ENCODE data around the gene VARS2.

Gene VARS2

GRCh38 chr6:30883685-30884520 is 30.1 kb upstream of the VARS2 start, which contains the start of gene DDR1:
TSS of gene DDR1 (plus strand) at chr6:30884519. CDS start at chr6:30888730, 4,211 bp downstream.
- peak in 54 of 58 donors; percentile 2 to 90 (median 78) for DNase-seq

GRCh38 chr6:30884521-30885480 is 29.2 kb upstream of the VARS2 start:
- DNase-seq: peak in 51 of 58 donors; percentile 3 to 81 (median 57)

- DNase-seq: peak in 24 of 58 donors; percentile 9 to 74 (median 46)
Measured at GRCh38 chr6:30885481-30885998, 28.5 kb upstream of the VARS2 start.

GRCh38 chr6:30885999-30886896 is 27.8 kb upstream of the VARS2 start:
- peak in 50 of 58 donors; percentile 16 to 88 (median 57) for DNase-seq

GRCh38 chr6:30886897-30887255 is 27.2 kb upstream of the VARS2 start:
- DNase-seq: no peak

- DNase-seq: peak in 15 of 58 donors; percentile 13 to 72 (median 35)
Measured at GRCh38 chr6:30887901-30888815, 25.9 kb upstream of the VARS2 start.

GRCh38 chr6:30888816-30889495 is 25.1 kb upstream of the VARS2 start:
- peak in 3 of 58 donors; percentile 10 to 50 (median 48) for DNase-seq

- no peak for DNase-seq
Measured at GRCh38 chr6:30889496-30889885, 24.5 kb upstream of the VARS2 start.

- DNase-seq: peak in 52 of 58 donors; percentile 22 to 91 (median 67)
Measured at GRCh38 chr6:30889921-30890645, 24.0 kb upstream of the VARS2 start.

GRCh38 chr6:30890646-30891449 is 23.2 kb upstream of the VARS2 start:
- peak in 1 of 58 donors; percentile 40 for DNase-seq

- no peak for DNase-seq
Measured at GRCh38 chr6:30891450-30891723, 22.7 kb upstream of the VARS2 start.

GRCh38 chr6:30891816-30892538 is 22.1 kb upstream of the VARS2 start:
- no peak for DNase-seq

- no peak for DNase-seq
Measured at GRCh38 chr6:30893001-30893591, 20.9 kb upstream of the VARS2 start.

- no peak for DNase-seq
Measured at GRCh38 chr6:30893666-30894065, 20.4 kb upstream of the VARS2 start.

- DNase-seq: no peak
Measured at GRCh38 chr6:30894381-30894780, 19.7 kb upstream of the VARS2 start.

- DNase-seq: no peak
Measured at GRCh38 chr6:30894935-30895334, 19.1 kb upstream of the VARS2 start.

All from anterior cingulate cortex (tissue), 58 donors.